Neural crest cell (in vitro differentiated cells): ENCODE results near the gene ARHGAP12. TPM values are rescaled to one million over a fixed set of nuclear protein-coding genes. Genes with fewer than 3 reads are reported as not detected.

Experiments
- DNase-seq: peaks from one replicate; pipeline ENCODE4 v3.0.0; 2021; ENCODE audit warnings: low read depth, mixed read lengths, low spot score
- H3K27ac Mint-ChIP-seq: one replicate; pipeline ENCODE4 v1.8.0; 2021; ENCODE audit warnings: mild to moderate bottlenecking, mixed read lengths; ENCODE audit not compliant: unreplicated experiment
- H3K27me3 Mint-ChIP-seq: 2 replicates; pipeline ENCODE4 v1.8.0; 2021; ENCODE audit warnings: low read depth, mild to moderate bottlenecking, mixed read lengths
- H3K36me3 Mint-ChIP-seq: 2 replicates; pipeline ENCODE4 v1.8.0; 2021; ENCODE audit warnings: low read depth, mild to moderate bottlenecking, mixed read lengths
- H3K4me1 Mint-ChIP-seq: 2 replicates; pipeline ENCODE4 v1.8.0; 2021; ENCODE audit warnings: mixed read lengths
- H3K4me3 Mint-ChIP-seq: one replicate; pipeline ENCODE4 v1.8.0; 2021; ENCODE audit warnings: mild to moderate bottlenecking, mixed read lengths
- H3K9me3 Mint-ChIP-seq: 2 replicates; pipeline ENCODE4 v1.8.0; 2021; ENCODE audit warnings: mixed read lengths
- CTCF ChIP-seq: fragments of 200-600 bp; sonication (generic); conservative IDR thresholded peaks from 2 replicates; pipeline ENCODE4 v1.5.0; 2021; ENCODE audit warnings: antibody characterized with exemption, mild to moderate bottlenecking
- total RNA-seq: library from RNA; stranded (reverse); gene quantifications from 2 replicates; pipeline ENCODE4 v1.2.1, GENCODE V29; 2021

ARHGAP12 gene
- total RNA-seq, 1 donor from 2014 or later: 33.0 TPM

- H3K27ac Mint-ChIP-seq: no peak overlapping the region
- H3K4me3 Mint-ChIP-seq: no peak overlapping the region
- no peak for DNase-seq
- H3K36me3 Mint-ChIP-seq: no peaks in the 10 kb centered on the region
- H3K4me1 Mint-ChIP-seq: peaks cover 28% of the 10 kb centered on the region
- TF ChIP-seq CTCF: no peak
- no peaks in the 10 kb centered on the region for H3K9me3 Mint-ChIP-seq
- no peaks in the 10 kb centered on the region for H3K27me3 Mint-ChIP-seq
Observed at GRCh38 chr10:31866118-31866670, 62.4 kb downstream of the ARHGAP12 start.

GRCh38 chr10:31864834-31865518, 63.7 kb downstream of the ARHGAP12 start:
- Mint-ChIP-seq H3K36me3 (peaks cover 3% of the 10 kb centered on the region), H3K9me3 (no peaks in the 10 kb centered on the region), H3K4me3 (no peak overlapping the region), H3K27me3 (no peaks in the 10 kb centered on the region), H3K4me1 (peaks cover 28% of the 10 kb centered on the region), H3K27ac (no peak overlapping the region)
- no peak for DNase-seq
- no peak for TF ChIP-seq CTCF

GRCh38 chr10:31855033-31855432, 73.6 kb downstream of the ARHGAP12 start:
- Mint-ChIP-seq H3K27me3 (no peaks in the 10 kb centered on the region), H3K36me3 (peaks cover 17% of the 10 kb centered on the region), H3K27ac (no peak overlapping the region), H3K4me3 (no peak overlapping the region), H3K4me1 (no peaks in the 10 kb centered on the region), H3K9me3 (no peaks in the 10 kb centered on the region)
- TF ChIP-seq CTCF: no peak
- DNase-seq: no peak

GRCh38 chr10:31853629-31854028, 75.0 kb downstream of the ARHGAP12 start:
- TF ChIP-seq CTCF: no peak
- Mint-ChIP-seq H3K36me3 (peaks cover 12% of the 10 kb centered on the region), H3K4me1 (peaks cover 5% of the 10 kb centered on the region), H3K27me3 (no peaks in the 10 kb centered on the region), H3K4me3 (no peak overlapping the region), H3K27ac (no peak overlapping the region), H3K9me3 (no peaks in the 10 kb centered on the region)
- DNase-seq: no peak

DNA sequence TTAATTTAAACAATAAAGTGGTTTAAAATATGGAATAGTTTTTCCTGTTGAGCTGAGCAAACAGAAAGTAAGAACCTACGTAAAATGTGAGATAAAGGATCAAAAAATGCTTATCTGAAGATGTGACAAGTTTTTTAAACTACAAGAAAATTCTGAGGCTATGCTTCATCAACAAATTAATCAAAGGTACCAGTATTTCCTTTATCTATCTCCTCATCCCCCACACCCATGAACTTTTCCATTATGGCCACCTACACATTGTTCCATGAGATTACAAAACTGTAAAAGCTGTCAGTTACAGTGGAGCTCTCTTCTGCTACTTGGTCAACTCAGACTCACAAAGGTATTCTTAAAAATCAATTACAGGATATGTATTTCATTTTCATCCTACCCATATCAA, 77.4 kb downstream of the ARHGAP12 start:
- peaks cover 5% of the 10 kb centered on the region for H3K4me1 Mint-ChIP-seq
- no peak overlapping the region for H3K27ac Mint-ChIP-seq
- no peak for TF ChIP-seq CTCF
- no peak overlapping the region for H3K4me3 Mint-ChIP-seq
- DNase-seq: no peak
- H3K36me3 Mint-ChIP-seq: peaks cover 15% of the 10 kb centered on the region
- H3K9me3 Mint-ChIP-seq: no peaks in the 10 kb centered on the region
- no peaks in the 10 kb centered on the region for H3K27me3 Mint-ChIP-seq
